HG03565 (cell line): ENCODE data around the gene FADS6.

Source experiments
- ATAC-seq: cut with Tn5 transposase; IDR thresholded peaks from one replicate; pipeline ENCODE4 v1.9.1; 2021; ENCODE audit warnings: mild to moderate bottlenecking, moderate library complexity; ENCODE audit not compliant: unreplicated experiment

The FADS6 gene

DNA sequence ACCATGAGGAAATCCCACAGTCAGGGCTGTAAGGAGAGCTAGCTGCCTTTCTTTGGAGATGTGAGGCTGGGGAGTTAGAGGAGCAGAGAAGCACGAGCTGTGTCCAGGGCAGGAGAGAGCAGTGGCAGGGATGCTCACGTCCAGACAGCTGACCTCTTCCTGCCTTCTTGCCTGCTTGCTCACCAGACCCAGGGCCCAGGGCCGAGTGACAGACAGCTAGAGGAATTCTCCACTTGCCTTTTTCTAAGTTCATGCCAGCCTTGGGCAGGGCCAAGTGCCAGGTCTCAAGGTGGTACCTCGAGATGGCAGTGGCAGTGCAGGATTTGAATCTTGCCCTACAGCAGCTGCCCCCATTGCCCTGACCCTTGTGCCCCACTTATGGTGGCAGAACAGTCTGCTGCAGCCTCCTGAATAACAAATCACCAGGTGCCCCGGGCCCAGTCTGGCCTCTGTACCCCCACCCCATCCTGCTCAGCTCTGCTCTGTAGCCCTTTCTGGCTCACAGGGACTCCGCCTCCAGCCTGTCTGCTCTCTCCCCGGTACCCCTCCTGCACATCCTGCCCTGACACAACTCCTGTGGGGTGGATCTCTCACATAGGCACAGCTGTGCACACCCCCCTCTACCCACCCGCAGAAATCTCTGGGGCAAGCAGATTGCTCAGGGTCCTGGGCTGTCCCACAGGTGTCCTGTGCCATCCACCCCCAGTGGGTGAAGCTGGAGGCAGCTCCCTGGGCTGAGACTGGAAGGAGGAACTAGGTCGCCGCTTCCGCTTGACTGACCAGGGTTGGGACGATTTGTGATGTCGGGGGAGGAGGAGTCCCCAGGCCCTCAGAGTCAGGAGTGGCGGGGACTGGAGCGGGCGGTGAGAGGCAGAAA, 59.7 kb downstream of the FADS6 start:
- ATAC-seq: no peak

DNA sequence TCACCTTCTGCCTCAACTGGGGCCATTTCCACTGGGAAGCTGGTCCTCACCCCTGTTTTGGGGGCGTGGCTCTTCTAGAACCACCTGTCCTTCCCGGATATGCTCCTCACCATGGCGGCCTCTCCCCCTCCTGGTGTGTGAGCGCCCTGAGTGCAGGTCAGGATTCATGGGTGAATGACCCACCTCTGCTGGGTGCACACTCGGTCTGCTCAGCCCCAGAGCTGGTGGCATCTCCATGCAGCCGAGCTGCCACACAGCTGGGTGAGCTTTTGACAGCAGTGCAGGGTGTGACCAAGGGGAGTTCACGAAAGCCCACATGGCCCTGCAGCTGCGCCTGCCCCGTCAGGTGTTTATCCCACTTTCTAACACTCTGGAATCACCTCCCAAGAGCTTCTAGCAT, 61.0 kb downstream of the FADS6 start:
- no peak for ATAC-seq

DNA sequence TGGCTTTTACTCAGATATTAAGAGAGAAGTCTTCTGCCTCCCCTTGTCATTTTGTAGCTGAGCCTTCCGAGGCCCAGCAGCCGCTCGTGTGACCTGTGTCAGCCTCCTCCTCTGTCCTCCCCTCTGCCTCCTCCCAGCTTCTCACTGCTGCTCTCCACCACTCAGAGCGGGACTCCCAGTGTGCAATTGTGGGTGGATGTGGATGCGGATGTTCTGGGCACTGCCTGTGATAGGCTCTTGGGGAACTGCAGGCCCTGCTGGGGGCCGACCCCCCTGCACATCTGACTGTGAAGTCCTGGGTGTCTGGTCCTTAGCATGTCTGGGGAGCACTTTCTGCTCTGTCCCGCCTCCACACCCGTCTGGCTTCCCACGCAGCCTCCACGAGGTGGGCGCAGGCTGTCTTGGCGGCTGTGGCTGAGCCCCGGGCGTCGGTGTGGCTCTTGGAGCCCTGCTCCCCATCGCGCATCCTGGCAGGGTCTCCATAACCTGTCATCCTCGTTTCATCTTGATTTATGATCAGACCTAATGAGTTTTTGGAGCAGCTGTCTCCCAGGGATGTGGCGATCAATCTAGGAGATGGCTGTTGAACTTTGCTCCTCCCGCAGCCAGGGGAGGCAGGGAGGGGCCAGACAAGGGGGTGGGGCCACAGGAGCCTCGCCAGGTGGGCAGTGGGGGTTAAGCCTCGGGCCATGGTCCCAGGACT, 61.8 kb downstream of the FADS6 start:
- no peak for ATAC-seq

DNA sequence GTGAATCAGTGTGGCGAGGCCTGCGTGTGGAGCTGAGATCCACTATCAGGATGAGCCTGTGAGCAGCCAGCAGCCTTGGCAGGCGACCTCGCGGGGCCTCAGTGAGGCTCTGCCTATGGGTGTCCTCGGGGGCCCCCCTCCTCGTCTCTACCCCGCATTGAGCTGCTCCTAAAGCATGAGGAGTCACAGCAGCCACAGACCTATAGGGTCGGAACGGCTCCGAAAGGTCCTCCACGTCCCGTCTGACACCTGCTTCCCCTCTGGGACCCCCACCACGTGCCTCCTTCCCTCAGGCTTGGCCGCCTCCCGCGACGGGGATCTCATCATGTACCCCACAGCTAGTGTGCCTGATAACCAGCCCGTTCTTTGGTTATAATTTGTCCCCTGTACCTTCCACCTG, 62.6 kb downstream of the FADS6 start:
- no peak for ATAC-seq

DNA sequence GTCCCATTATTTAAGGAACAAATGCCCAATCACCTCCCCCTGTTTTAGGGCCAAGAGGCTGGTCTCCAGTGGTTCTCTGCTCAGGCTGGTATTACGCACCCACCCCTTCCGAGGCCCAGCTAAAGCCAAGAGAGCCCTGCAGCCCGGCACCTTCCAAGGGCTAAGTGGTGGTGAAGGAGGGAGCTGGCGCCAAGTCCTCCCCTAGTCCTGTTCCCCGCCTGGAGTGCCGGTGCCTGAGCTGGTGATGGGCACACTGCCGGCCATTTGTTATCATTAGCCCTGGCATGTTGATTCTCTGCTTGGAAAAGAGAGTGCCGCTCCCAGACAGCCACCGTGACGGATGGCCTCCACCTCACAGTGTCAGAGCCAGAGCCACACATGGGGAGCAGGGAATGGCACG, 65.6 kb downstream of the FADS6 start:
- no peak for ATAC-seq
